Stomach (tissue), 4 donors: ENCODE results near the gene CFAP57.
"Not testable (repeated sequence)": the region's sequence is repeated elsewhere in the genome, so short reads cannot be mapped to it uniquely, and the experiment has no call there.

ENCODE experiments used
- CTCF ChIP-seq, 7 experiments: fragments of 450-650 bp in 4 of 7; fragments of 200-600 bp in 3 of 7; sonication (generic) in 3 of 7; IDR thresholded peaks; one replicate each; pipeline ENCODE4 v1.5.1; 2016 to 2019; ENCODE audit warnings: antibody characterized with exemption in 7 of 7, control low read depth in 2 of 7, mild to moderate bottlenecking in 1 of 7
- POLR2A ChIP-seq, 4 donors: fragments of 450-650 bp; IDR thresholded peaks; one replicate each; pipeline ENCODE4 v1.6.1; 2016; ENCODE audit warnings: antibody characterized with exemption in 4 of 4, control low read depth in 2 of 4, mild to moderate bottlenecking in 1 of 4, moderate library complexity in 1 of 4

DNA sequence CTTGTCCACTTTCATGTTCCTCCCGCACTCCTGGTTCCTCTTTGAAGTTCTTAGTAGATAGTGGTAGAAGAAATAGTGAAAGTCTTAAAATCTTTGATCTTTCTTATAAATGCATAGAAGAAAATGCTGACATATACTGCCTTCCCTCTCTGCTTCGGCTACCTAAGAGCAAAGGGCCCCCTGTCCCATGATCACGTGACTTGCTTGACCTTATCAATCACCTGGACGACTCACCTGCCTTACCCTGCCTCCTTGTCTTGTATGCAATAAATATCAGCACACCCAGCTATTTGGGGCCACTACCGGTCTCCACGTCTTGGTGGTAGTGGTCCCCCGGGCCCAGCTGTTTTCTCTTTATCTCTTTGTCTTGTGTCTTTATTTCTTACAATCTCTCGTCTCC is 32.8 kb upstream of the CFAP57 start:
- TF ChIP-seq CTCF, POLR2A (IDR thresholded peaks at IDR 0.05): not testable (repeated sequence)
